ENCODE results near the gene TREML4.

- TF ChIP-seq CTCF (IDR thresholded peaks at IDR 0.05): no peak
- TF ChIP-seq EZH2 (IDR thresholded peaks at IDR 0.05; ENCODE audit: borderline replicate concordance, insufficient read depth, low read depth, low read length, poor library complexity, severe bottlenecking): no peak
Measured at GRCh38 chr6:41256383-41256782, 28.2 kb downstream of the TREML4 start.
